HEK293 (cell line): Measurements from ENCODE around the gene MYLK2.

Experiments
- CTCF ChIA-PET: fragments of 350-600 bp; formaldehyde crosslinking; extraction: SDS; loops from one replicate; lab custom pipeline; 2021; ENCODE audit warnings: antibody characterized with exemption; lab: Yijun Ruan, JAX
- POLR2A ChIA-PET: fragments of 300-600 bp; formaldehyde crosslinking; extraction: SDS; loops from one replicate; lab custom pipeline; 2020; ENCODE audit warnings: antibody characterized with exemption, inconsistent platforms; lab: Yijun Ruan, JAX
- H3K27ac ChIP-seq: fragments of 200-500 bp; sonication (Bioruptor generic); 2 replicates; pipeline ENCODE4 v1.5.1; 2014; ENCODE audit warnings: low read depth, low read length, control low read depth, inconsistent platforms; ENCODE audit errors: extremely low read depth
- H3K36me3 ChIP-seq, 2 experiments: fragments of 200-500 bp in 1 of 2; sonication (Bioruptor generic) in 1 of 2; 1 replicate in 1 of 2; 2 replicates in 1 of 2; pipeline ENCODE4 v1.5.1; 2014 to 2017; ENCODE audit warnings: inconsistent platforms in 2 of 2, low read length in 2 of 2; ENCODE audit not compliant: control insufficient read depth in 2 of 2, insufficient read depth in 1 of 2
- H3K4me1 ChIP-seq: fragments of 200-500 bp; sonication (Bioruptor generic); 2 replicates; pipeline ENCODE4 v1.5.1; 2014; ENCODE audit warnings: mild to moderate bottlenecking, low read length, inconsistent platforms; ENCODE audit not compliant: control insufficient read depth, insufficient read depth
- H3K4me3 ChIP-seq: 2 replicates; pipeline ENCODE4 v1.5.1; 2011; ENCODE audit warnings: low read depth, mild to moderate bottlenecking, control low read depth, low read length, moderate library complexity
- H3K9me3 ChIP-seq: fragments of 200-500 bp; sonication (Bioruptor generic); 2 replicates; pipeline ENCODE4 v1.5.1; 2014; ENCODE audit warnings: low read depth, low read length, inconsistent platforms; ENCODE audit not compliant: control insufficient read depth, insufficient read depth
- BCL11A ChIP-seq: fragments of 450-650 bp; formaldehyde crosslinking; IDR thresholded peaks from 2 replicates; pipeline ENCODE4 v1.5.1; 2016; ENCODE audit warnings: low read depth, missing biosample characterization, missing genetic modification characterization
- EGR2 ChIP-seq: fragments of 450-650 bp; formaldehyde crosslinking; IDR thresholded peaks from 2 replicates; pipeline ENCODE4 v1.5.1; 2016; ENCODE audit warnings: low read depth, missing biosample characterization, missing genetic modification characterization
- ZFP37 ChIP-seq: fragments of 450-650 bp; formaldehyde crosslinking; IDR thresholded peaks from 2 replicates; pipeline ENCODE4 v1.5.1; 2016; ENCODE audit warnings: missing biosample characterization, missing genetic modification characterization
- ZNF155 ChIP-seq: fragments of 450-650 bp; formaldehyde crosslinking; IDR thresholded peaks from 2 replicates; pipeline ENCODE4 v1.5.1; 2016; ENCODE audit warnings: missing biosample characterization, missing genetic modification characterization
- ZNF169 ChIP-seq: fragments of 450-650 bp; formaldehyde crosslinking; IDR thresholded peaks from 2 replicates; pipeline ENCODE4 v1.5.1; 2016; ENCODE audit warnings: missing biosample characterization, missing genetic modification characterization
- ZNF184 ChIP-seq: fragments of 450-650 bp; IDR thresholded peaks from 2 replicates; pipeline ENCODE4 v1.5.1; 2018; ENCODE audit warnings: missing biosample characterization, mild to moderate bottlenecking, missing genetic modification characterization
- ZNF211 ChIP-seq: fragments of 450-650 bp; formaldehyde crosslinking; IDR thresholded peaks from 2 replicates; pipeline ENCODE4 v1.5.1; 2016; ENCODE audit warnings: low read depth, missing biosample characterization, missing genetic modification characterization
- ZNF394 ChIP-seq: fragments of 450-650 bp; formaldehyde crosslinking; IDR thresholded peaks from 2 replicates; pipeline ENCODE4 v1.5.1; 2016; ENCODE audit warnings: missing biosample characterization, missing genetic modification characterization, mild to moderate bottlenecking, moderate library complexity, borderline replicate concordance
- ZNF423 ChIP-seq: fragments of 450-650 bp; formaldehyde crosslinking; IDR thresholded peaks from 2 replicates; pipeline ENCODE4 v1.5.1; 2016; ENCODE audit warnings: missing biosample characterization, missing genetic modification characterization
- ZNF510 ChIP-seq: fragments of 450-650 bp; formaldehyde crosslinking; IDR thresholded peaks from 2 replicates; pipeline ENCODE4 v1.5.1; 2018; ENCODE audit warnings: mild to moderate bottlenecking, missing genetic modification characterization, missing biosample characterization; ENCODE audit not compliant: insufficient replicate concordance
- ZNF558 ChIP-seq: fragments of 450-650 bp; formaldehyde crosslinking; IDR thresholded peaks from 2 replicates; pipeline ENCODE4 v1.5.1; 2016; ENCODE audit warnings: missing biosample characterization, missing genetic modification characterization
- ZNF571 ChIP-seq: fragments of 450-650 bp; formaldehyde crosslinking; IDR thresholded peaks from 2 replicates; pipeline ENCODE4 v1.5.0; 2017; ENCODE audit warnings: missing biosample characterization, missing genetic modification characterization
- TF ChIP-seq, protein P1 (sequence below): fragments of 450-650 bp; formaldehyde crosslinking; IDR thresholded peaks from 2 replicates; pipeline ENCODE4 v1.5.0; 2017; ENCODE audit warnings: missing biosample characterization, missing genetic modification characterization, borderline replicate concordance
- TF ChIP-seq, protein P2 (sequence below): fragments of 450-650 bp; formaldehyde crosslinking; IDR thresholded peaks from 2 replicates; pipeline ENCODE4 v1.5.1; 2016; ENCODE audit warnings: missing biosample characterization, missing genetic modification characterization, borderline replicate concordance
- TF ChIP-seq, protein P3 (sequence below): fragments of 450-650 bp; formaldehyde crosslinking; IDR thresholded peaks from 2 replicates; pipeline ENCODE4 v1.5.1; 2016; ENCODE audit warnings: missing biosample characterization, missing genetic modification characterization
- TF ChIP-seq, protein P4 (sequence below): fragments of 450-650 bp; formaldehyde crosslinking; IDR thresholded peaks from 2 replicates; pipeline ENCODE4 v1.5.1; 2016; ENCODE audit warnings: missing biosample characterization, missing genetic modification characterization

Gene MYLK2

DNA sequence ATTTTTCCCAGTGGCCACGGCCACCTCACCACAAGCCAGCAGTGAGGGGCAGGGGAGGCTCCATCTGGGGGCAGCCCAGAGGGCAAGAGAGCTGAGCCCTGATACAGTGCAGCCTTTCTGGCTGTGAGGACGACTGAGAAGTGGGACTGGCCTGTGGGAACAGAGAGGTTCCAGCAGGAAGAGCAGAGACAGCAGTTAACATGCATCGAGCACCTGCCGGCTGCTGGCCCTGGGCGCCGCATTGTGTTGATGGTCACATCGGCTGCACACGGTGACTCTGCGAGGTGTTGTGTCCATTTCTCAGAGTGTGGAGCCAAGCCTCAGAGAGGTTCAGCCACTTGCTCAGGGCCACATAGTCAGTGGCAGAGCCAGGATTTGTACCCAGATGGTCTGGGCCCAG, 16.4 kb downstream of the MYLK2 start:
- CTCF ChIA-PET: interaction anchor here (2.6 to 8.4 kb wide), 3 partner anchors 11 to 116 kb away, joined by 11 to 87 read pairs (median 71); partner anchors contain the start of genes FOXS1 and PDRG1

More for the DNA sequence above, 16.4 kb downstream of the MYLK2 start:
- POLR2A ChIA-PET: interaction anchor here (0.7 kb wide), 1 partner anchor 262 kb away, joined by 3 read pairs; no protein-coding TSS in a partner anchor
- no peak overlapping the region for H3K4me3 ChIP-seq
- H3K36me3 ChIP-seq: no peaks in the 10 kb centered on the region
- TF ChIP-seq ZNF155 (no peak), ZNF184 (tag by site-specific recombination) (no peak), ZNF211 (no peak), ZNF558 (tag by site-specific recombination) (no peak), ZFP37 (tag by site-specific recombination) (no peak), ZNF510 (no peak), BCL11A (tag by site-specific recombination) (no peak), ZNF571 (tag by site-specific recombination) (no peak), ZNF394 (tag by site-specific recombination) (no peak), EGR2 (no peak), ZNF423 (no peak), ZNF169 (tag by site-specific recombination) (no peak)
- TF ChIP-seq, protein P1, sequence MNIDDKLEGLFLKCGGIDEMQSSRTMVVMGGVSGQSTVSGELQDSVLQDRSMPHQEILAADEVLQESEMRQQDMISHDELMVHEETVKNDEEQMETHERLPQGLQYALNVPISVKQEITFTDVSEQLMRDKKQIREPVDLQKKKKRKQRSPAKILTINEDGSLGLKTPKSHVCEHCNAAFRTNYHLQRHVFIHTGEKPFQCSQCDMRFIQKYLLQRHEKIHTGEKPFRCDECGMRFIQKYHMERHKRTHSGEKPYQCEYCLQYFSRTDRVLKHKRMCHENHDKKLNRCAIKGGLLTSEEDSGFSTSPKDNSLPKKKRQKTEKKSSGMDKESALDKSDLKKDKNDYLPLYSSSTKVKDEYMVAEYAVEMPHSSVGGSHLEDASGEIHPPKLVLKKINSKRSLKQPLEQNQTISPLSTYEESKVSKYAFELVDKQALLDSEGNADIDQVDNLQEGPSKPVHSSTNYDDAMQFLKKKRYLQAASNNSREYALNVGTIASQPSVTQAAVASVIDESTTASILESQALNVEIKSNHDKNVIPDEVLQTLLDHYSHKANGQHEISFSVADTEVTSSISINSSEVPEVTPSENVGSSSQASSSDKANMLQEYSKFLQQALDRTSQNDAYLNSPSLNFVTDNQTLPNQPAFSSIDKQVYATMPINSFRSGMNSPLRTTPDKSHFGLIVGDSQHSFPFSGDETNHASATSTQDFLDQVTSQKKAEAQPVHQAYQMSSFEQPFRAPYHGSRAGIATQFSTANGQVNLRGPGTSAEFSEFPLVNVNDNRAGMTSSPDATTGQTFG: no peak
- TF ChIP-seq, protein P2, sequence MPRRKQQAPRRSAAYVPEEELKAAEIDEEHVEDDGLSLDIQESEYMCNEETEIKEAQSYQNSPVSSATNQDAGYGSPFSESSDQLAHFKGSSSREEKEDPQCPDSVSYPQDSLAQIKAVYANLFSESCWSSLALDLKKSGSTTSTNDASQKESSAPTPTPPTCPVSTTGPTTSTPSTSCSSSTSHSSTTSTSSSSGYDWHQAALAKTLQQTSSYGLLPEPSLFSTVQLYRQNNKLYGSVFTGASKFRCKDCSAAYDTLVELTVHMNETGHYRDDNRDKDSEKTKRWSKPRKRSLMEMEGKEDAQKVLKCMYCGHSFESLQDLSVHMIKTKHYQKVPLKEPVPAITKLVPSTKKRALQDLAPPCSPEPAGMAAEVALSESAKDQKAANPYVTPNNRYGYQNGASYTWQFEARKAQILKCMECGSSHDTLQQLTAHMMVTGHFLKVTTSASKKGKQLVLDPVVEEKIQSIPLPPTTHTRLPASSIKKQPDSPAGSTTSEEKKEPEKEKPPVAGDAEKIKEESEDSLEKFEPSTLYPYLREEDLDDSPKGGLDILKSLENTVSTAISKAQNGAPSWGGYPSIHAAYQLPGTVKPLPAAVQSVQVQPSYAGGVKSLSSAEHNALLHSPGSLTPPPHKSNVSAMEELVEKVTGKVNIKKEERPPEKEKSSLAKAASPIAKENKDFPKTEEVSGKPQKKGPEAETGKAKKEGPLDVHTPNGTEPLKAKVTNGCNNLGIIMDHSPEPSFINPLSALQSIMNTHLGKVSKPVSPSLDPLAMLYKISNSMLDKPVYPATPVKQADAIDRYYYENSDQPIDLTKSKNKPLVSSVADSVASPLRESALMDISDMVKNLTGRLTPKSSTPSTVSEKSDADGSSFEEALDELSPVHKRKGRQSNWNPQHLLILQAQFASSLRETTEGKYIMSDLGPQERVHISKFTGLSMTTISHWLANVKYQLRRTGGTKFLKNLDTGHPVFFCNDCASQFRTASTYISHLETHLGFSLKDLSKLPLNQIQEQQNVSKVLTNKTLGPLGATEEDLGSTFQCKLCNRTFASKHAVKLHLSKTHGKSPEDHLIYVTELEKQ (tag by site-specific recombination): no peak
- TF ChIP-seq, protein P3, sequence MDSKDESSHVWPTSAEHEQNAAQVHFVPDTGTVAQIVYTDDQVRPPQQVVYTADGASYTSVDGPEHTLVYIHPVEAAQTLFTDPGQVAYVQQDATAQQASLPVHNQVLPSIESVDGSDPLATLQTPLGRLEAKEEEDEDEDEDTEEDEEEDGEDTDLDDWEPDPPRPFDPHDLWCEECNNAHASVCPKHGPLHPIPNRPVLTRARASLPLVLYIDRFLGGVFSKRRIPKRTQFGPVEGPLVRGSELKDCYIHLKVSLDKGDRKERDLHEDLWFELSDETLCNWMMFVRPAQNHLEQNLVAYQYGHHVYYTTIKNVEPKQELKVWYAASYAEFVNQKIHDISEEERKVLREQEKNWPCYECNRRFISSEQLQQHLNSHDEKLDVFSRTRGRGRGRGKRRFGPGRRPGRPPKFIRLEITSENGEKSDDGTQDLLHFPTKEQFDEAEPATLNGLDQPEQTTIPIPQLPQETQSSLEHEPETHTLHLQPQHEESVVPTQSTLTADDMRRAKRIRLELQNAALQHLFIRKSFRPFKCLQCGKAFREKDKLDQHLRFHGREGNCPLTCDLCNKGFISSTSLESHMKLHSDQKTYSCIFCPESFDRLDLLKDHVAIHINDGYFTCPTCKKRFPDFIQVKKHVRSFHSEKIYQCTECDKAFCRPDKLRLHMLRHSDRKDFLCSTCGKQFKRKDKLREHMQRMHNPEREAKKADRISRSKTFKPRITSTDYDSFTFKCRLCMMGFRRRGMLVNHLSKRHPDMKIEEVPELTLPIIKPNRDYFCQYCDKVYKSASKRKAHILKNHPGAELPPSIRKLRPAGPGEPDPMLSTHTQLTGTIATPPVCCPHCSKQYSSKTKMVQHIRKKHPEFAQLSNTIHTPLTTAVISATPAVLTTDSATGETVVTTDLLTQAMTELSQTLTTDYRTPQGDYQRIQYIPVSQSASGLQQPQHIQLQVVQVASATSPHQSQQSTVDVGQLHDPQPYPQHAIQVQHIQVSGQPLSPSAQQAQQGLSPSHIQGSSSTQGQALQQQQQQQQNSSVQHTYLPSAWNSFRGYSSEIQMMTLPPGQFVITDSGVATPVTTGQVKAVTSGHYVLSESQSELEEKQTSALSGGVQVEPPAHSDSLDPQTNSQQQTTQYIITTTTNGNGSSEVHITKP (tag by site-specific recombination): no peak
- TF ChIP-seq, protein P4, sequence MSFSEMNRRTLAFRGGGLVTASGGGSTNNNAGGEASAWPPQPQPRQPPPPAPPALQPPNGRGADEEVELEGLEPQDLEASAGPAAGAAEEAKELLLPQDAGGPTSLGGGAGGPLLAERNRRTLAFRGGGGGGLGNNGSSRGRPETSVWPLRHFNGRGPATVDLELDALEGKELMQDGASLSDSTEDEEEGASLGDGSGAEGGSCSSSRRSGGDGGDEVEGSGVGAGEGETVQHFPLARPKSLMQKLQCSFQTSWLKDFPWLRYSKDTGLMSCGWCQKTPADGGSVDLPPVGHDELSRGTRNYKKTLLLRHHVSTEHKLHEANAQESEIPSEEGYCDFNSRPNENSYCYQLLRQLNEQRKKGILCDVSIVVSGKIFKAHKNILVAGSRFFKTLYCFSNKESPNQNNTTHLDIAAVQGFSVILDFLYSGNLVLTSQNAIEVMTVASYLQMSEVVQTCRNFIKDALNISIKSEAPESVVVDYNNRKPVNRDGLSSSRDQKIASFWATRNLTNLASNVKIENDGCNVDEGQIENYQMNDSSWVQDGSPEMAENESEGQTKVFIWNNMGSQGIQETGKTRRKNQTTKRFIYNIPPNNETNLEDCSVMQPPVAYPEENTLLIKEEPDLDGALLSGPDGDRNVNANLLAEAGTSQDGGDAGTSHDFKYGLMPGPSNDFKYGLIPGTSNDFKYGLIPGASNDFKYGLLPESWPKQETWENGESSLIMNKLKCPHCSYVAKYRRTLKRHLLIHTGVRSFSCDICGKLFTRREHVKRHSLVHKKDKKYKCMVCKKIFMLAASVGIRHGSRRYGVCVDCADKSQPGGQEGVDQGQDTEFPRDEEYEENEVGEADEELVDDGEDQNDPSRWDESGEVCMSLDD (tag by site-specific recombination): no peak
- TF ChIP-seq, all 188 proteins: peak for 0
- Histone ChIP-seq H3K9me3 (no peaks in the 10 kb centered on the region), H3K27ac (no peak overlapping the region), H3K4me1 (no peaks in the 10 kb centered on the region)
